B cell (primary cell): ENCODE results near the gene ADD3. TPM values are rescaled to one million over a fixed set of nuclear protein-coding genes. Genes with fewer than 3 reads are reported as not detected.

Experiments used
- ATAC-seq: fragments of 200-7000 bp; cut with Tn5 transposase; one replicate; pipeline ENCODE4 v1.10.0; 2021; ENCODE audit warnings: low read depth, mild to moderate bottlenecking, moderate number of reproducible peaks, moderate library complexity
- CTCF ChIA-PET: fragments of 350-600 bp; sonication (Branson Sonifier 250); formaldehyde crosslinking; loops from one replicate; lab custom pipeline; 2021; ENCODE audit warnings: antibody characterized with exemption, inconsistent platforms; lab: Charles Lee
- POLR2A ChIA-PET: fragments of 350-600 bp; sonication (Branson Sonifier 250); formaldehyde crosslinking; loops from one replicate; lab custom pipeline; 2021; ENCODE audit warnings: antibody characterized with exemption; lab: Charles Lee
- DNase-seq: peaks from one replicate; pipeline ENCODE4 v3.0.0; 2013
- H2AFZ ChIP-seq: 2 replicates; pipeline ENCODE4 v1.6.1; 2012; ENCODE audit warnings: mild to moderate bottlenecking, low read depth, low read length; ENCODE audit not compliant: insufficient read depth, poor library complexity, severe bottlenecking
- H3K27ac ChIP-seq, 2 donors: 1 replicate in 1 of 2; 2 replicates in 1 of 2; pipeline ENCODE4 v1.5.1; 2012 to 2013; ENCODE audit warnings: low read length in 2 of 2, mild to moderate bottlenecking in 2 of 2, moderate library complexity in 1 of 2
- H3K27me3 ChIP-seq, 4 experiments: fragments of 200-600 bp in 1 of 4; sonication (generic) in 1 of 4; replicated peaks in 1 of 4; 1 replicate in 2 of 4; 2 replicates in 2 of 4; pipeline versions ENCODE4 v1.6.1 to v1.7.0; 2013 to 2016; ENCODE audit warnings: low read length in 3 of 4, mild to moderate bottlenecking in 2 of 4, mixed read lengths in 1 of 4, moderate library complexity in 1 of 4; ENCODE audit not compliant: insufficient read depth in 4 of 4, control insufficient read depth in 3 of 4; ENCODE audit errors: control extremely low read depth in 1 of 4
- H3K36me3 ChIP-seq, 2 experiments: replicated peaks in 1 of 2; 1 replicate in 1 of 2; 2 replicates in 1 of 2; pipeline versions ENCODE4 v1.6.1 to v1.7.1; 2013; ENCODE audit warnings: low read length in 1 of 2; ENCODE audit not compliant: insufficient read depth in 2 of 2, control insufficient read depth in 1 of 2; ENCODE audit errors: control extremely low read depth in 1 of 2, extremely low read depth in 1 of 2
- H3K4me1 ChIP-seq, 2 donors: fragments of 200-600 bp in 1 of 2; sonication (generic) in 1 of 2; 1 replicate in 1 of 2; 2 replicates in 1 of 2; pipeline versions ENCODE4 v1.5.1 to v1.6.1; 2013 to 2017; ENCODE audit warnings: low read length in 2 of 2; ENCODE audit not compliant: control insufficient read depth in 2 of 2, insufficient read depth in 2 of 2
- H3K4me2 ChIP-seq: replicated peaks from 2 replicates; pipeline ENCODE3; 2012; ENCODE audit warnings: mild to moderate bottlenecking, low read depth, low read length; ENCODE audit not compliant: poor library complexity, severe bottlenecking
- H3K4me3 ChIP-seq, 5 experiments: fragments of 200-600 bp in 1 of 5; sonication (generic) in 1 of 5; 1 replicate in 3 of 5; 2 replicates in 2 of 5; pipeline versions ENCODE4 v1.5.1 to v1.7.0; 2011 to 2016; ENCODE audit warnings: low read length in 4 of 5, mild to moderate bottlenecking in 4 of 5, low read depth in 2 of 5, control low read depth in 1 of 5, moderate library complexity in 1 of 5; ENCODE audit not compliant: insufficient read depth in 1 of 5; ENCODE audit errors: control extremely low read depth in 1 of 5, extremely low read depth in 1 of 5
- H3K79me2 ChIP-seq: fragments of 200-600 bp; sonication (generic); one replicate; pipeline ENCODE4 v1.6.0; 2016; ENCODE audit warnings: low read length; ENCODE audit not compliant: control insufficient read depth, insufficient read depth
- H3K9ac ChIP-seq: fragments of 200-600 bp; sonication (generic); 2 replicates; pipeline ENCODE4 v1.6.1; 2017; ENCODE audit warnings: mild to moderate bottlenecking, low read length, moderate library complexity
- H3K9me3 ChIP-seq, 3 donors: one replicate each; pipeline versions ENCODE4 v1.6.1 to v1.7.1; 2013; ENCODE audit warnings: low read length in 2 of 3; ENCODE audit not compliant: control insufficient read depth in 2 of 3, insufficient read depth in 1 of 3; ENCODE audit errors: control extremely low read depth in 1 of 3
- H4K20me1 ChIP-seq: 2 replicates; pipeline ENCODE4 v1.6.0; 2012; ENCODE audit warnings: mild to moderate bottlenecking, low read length; ENCODE audit not compliant: insufficient read depth, control insufficient read depth, poor library complexity, severe bottlenecking
- H3K27ac Mint-ChIP-seq: one replicate; pipeline ENCODE4 v1.8.0; 2021; ENCODE audit warnings: mixed read lengths
- H3K27me3 Mint-ChIP-seq: one replicate; pipeline ENCODE4 v1.8.0; 2021; ENCODE audit warnings: mixed read lengths
- H3K4me1 Mint-ChIP-seq: one replicate; pipeline ENCODE4 v1.8.0; 2021; ENCODE audit warnings: mixed read lengths
- H3K4me3 Mint-ChIP-seq: one replicate; pipeline ENCODE4 v1.8.0; 2021; ENCODE audit warnings: mixed read lengths
- H3K9me3 Mint-ChIP-seq: one replicate; pipeline ENCODE4 v1.8.0; 2022; ENCODE audit warnings: mixed read lengths; ENCODE audit not compliant: insufficient read depth
- EZH2 ChIP-seq: IDR thresholded peaks from 2 replicates; pipeline ENCODE4 v1.6.1; 2012; ENCODE audit warnings: borderline replicate concordance, low read depth, mild to moderate bottlenecking, moderate library complexity, low read length; ENCODE audit not compliant: insufficient read depth, poor library complexity, severe bottlenecking
- WGBS: methylation state at CpG from one replicate; pipeline ENCODE4 v1.1.5; 2013; ENCODE audit warnings: missing lambda C conversion rate; ENCODE audit not compliant: insufficient coverage; 5-methylcytosine and 5-hydroxymethylcytosine counted together
- intact Hi-C: fragments of 100-400 bp; cut with micrococcal nuclease; formaldehyde crosslinking; loops from one replicate; pipeline ENCODE4 v1.10.0; 2022
- polyA plus RNA-seq: library from polyadenylated mRNA; depleted of rRNA; stranded (reverse); fragments of >200 nt; gene quantifications from 2 replicates; pipeline ENCODE4 v1.2.3, GENCODE V29; 2012
- total RNA-seq, 2 donors: library from RNA; stranded (reverse); fragments of 120-200 nt in 1 of 2; gene quantifications; 1 replicate in 1 of 2; 2 replicates in 1 of 2; pipeline versions ENCODE4 v1.2.3 to v1.2.4, GENCODE V29; 2013 to 2022
- TF ChIP-seq, protein P1 (sequence below): fragments of 200-600 bp; IDR thresholded peaks from one replicate; pipeline ENCODE4 v1.8.0; 2022; ENCODE audit warnings: antibody characterized with exemption, mild to moderate bottlenecking

The ADD3 gene
- total and polyA plus RNA-seq, 2 donors (not counting 1 experiment from before 2014, with no cell fraction given), result 156 to 185 TPM

DNA sequence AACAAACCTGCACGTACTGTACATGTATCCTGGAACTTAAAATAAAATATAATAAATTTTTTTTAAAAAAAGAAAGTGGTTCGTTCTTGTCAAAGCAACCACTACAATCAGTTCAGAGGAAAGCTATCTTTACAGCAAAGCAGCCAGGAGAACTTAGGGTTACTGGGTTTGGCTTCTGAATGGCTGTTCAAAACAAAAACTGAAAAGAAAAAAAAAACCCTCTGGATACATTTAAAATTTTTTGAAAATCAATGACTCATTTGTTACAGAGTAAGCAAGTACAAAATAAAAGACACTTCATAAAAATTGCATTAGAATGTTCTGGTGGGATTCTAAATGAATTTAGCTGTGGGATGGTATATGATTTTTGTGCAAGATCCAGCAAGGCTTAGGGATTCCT, 28.6 kb upstream of the ADD3 start:
- Mint-ChIP-seq H3K4me3 (no peak overlapping the region), H3K4me1 (no peaks in the 10 kb centered on the region), H3K27ac (no peak overlapping the region), H3K27me3 (no peaks in the 10 kb centered on the region), H3K9me3 (no peaks in the 10 kb centered on the region)
- no CpG with 5 or more reads among the region's 2 CpGs for WGBS
- Histone ChIP-seq H3K4me1 (no peaks in the 10 kb centered on the region), H3K27me3 (no peaks in the 10 kb centered on the region), H3K36me3 (no peaks in the 10 kb centered on the region), H3K9me3 (no peaks in the 10 kb centered on the region), H3K4me3 (no peak overlapping the region), H2AFZ (no peak overlapping the region), H4K20me1 (no peaks in the 10 kb centered on the region), H3K9ac (no peak overlapping the region), H3K27ac (no peak overlapping the region), H3K4me2 (no peak overlapping the region), H3K79me2 (no peaks in the 10 kb centered on the region)
- ChIA-PET POLR2A (no interaction called here), CTCF (interaction anchor here (0.9 to 3.6 kb wide), 14 partner anchors 9 to 152 kb away, joined by 3 to 18 read pairs (median 5); no protein-coding TSS in a partner anchor)
- intact Hi-C loops, result no loop called here
- ATAC-seq, result no peak
- TF ChIP-seq EZH2, result no peak
- TF ChIP-seq, protein P1, sequence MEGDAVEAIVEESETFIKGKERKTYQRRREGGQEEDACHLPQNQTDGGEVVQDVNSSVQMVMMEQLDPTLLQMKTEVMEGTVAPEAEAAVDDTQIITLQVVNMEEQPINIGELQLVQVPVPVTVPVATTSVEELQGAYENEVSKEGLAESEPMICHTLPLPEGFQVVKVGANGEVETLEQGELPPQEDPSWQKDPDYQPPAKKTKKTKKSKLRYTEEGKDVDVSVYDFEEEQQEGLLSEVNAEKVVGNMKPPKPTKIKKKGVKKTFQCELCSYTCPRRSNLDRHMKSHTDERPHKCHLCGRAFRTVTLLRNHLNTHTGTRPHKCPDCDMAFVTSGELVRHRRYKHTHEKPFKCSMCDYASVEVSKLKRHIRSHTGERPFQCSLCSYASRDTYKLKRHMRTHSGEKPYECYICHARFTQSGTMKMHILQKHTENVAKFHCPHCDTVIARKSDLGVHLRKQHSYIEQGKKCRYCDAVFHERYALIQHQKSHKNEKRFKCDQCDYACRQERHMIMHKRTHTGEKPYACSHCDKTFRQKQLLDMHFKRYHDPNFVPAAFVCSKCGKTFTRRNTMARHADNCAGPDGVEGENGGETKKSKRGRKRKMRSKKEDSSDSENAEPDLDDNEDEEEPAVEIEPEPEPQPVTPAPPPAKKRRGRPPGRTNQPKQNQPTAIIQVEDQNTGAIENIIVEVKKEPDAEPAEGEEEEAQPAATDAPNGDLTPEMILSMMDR, result no peak
- DNase-seq, result no peak

GRCh38 chr10:109981650-109982049, 26.1 kb upstream of the ADD3 start:
- no peaks in the 10 kb centered on the region for H4K20me1 ChIP-seq
- no peak overlapping the region for H3K9ac ChIP-seq
- H3K4me3 ChIP-seq, result no peak overlapping the region
- intact Hi-C loops, result no loop called here
- DNase-seq (no peak), ATAC-seq (no peak)
- POLR2A ChIA-PET, result no interaction called here
- H3K27me3 Mint-ChIP-seq, result no peaks in the 10 kb centered on the region
- H3K4me3 Mint-ChIP-seq, result no peak overlapping the region
- H3K4me1 Mint-ChIP-seq, result no peaks in the 10 kb centered on the region
- no peaks in the 10 kb centered on the region for H3K79me2 ChIP-seq
- no peak overlapping the region for H3K27ac ChIP-seq
- no peaks in the 10 kb centered on the region for H3K9me3 ChIP-seq
- no peaks in the 10 kb centered on the region for H3K27me3 ChIP-seq
- H3K4me1 ChIP-seq, result no peaks in the 10 kb centered on the region
- CTCF ChIA-PET, result interaction anchor here (0.7 to 2.5 kb wide), 6 partner anchors 11 to 97 kb away, joined by 3 to 12 read pairs (median 4); no protein-coding TSS in a partner anchor
- no CpG with 5 or more reads among the region's 2 CpGs for WGBS
- H3K9me3 Mint-ChIP-seq, result peaks cover 3% of the 10 kb centered on the region
- no peaks in the 10 kb centered on the region for H3K36me3 ChIP-seq
- no peak overlapping the region for H2AFZ ChIP-seq
- no peak for TF ChIP-seq EZH2
- TF ChIP-seq, protein P1, result no peak
- no peak overlapping the region for H3K4me2 ChIP-seq
- H3K27ac Mint-ChIP-seq, result no peak overlapping the region
